ENCODE measurements around the gene CAMK2A. TPM values are rescaled to one million over a fixed set of nuclear protein-coding genes. Genes with fewer than 3 reads are reported as not detected.

Gene CAMK2A
- total and polyA plus RNA-seq, 9 donors: 0.12 to 1.3 (median 0.62) TPM

DNA sequence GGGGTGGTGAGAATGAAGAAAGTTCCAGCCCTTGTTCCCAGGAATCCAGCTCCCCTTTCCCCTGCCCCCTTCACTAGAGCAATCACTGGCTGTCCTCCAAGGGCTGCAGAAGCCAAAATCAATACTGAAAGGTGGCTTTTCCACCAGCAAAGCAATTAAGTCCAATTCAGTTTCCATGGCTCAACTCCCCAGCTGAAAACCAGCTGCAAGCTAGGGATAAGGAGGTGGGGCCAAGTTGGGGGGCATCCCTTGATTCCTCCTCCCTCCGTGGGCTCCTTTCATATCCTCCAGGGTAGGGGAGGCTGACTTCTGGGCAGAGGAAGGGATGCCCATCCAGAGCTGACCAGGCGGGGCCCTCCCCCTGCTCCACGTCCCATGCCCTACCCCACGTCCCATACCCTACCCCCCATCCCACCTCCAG lies 22.7 kb downstream of the CAMK2A start:
- no peaks in the 10 kb centered on the region for H3K36me3 ChIP-seq
- intact Hi-C loops (cut with DNase I): no loop called here
- H3K9me3 ChIP-seq: no peaks in the 10 kb centered on the region
- TF ChIP-seq, protein P1, sequence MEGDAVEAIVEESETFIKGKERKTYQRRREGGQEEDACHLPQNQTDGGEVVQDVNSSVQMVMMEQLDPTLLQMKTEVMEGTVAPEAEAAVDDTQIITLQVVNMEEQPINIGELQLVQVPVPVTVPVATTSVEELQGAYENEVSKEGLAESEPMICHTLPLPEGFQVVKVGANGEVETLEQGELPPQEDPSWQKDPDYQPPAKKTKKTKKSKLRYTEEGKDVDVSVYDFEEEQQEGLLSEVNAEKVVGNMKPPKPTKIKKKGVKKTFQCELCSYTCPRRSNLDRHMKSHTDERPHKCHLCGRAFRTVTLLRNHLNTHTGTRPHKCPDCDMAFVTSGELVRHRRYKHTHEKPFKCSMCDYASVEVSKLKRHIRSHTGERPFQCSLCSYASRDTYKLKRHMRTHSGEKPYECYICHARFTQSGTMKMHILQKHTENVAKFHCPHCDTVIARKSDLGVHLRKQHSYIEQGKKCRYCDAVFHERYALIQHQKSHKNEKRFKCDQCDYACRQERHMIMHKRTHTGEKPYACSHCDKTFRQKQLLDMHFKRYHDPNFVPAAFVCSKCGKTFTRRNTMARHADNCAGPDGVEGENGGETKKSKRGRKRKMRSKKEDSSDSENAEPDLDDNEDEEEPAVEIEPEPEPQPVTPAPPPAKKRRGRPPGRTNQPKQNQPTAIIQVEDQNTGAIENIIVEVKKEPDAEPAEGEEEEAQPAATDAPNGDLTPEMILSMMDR (IDR thresholded peaks at IDR 0.05): no peak
- TF ChIP-seq POLR2A (IDR thresholded peaks at IDR 0.05) (no peak), EP300 (IDR thresholded peaks at IDR 0.05) (no peak)
- 43 to 65% (median 59%) methylated on average over 4 of the region's 4 CpGs for WGBS, 3 donors
- no peak for DNase-seq
- peaks cover 16% of the 10 kb centered on the region for H3K4me1 ChIP-seq (ENCODE audit: insufficient read depth)
- no peak overlapping the region for H3K27ac ChIP-seq
- H3K4me3 ChIP-seq: no peak overlapping the region
- H3K27me3 ChIP-seq: no peaks in the 10 kb centered on the region

DNA sequence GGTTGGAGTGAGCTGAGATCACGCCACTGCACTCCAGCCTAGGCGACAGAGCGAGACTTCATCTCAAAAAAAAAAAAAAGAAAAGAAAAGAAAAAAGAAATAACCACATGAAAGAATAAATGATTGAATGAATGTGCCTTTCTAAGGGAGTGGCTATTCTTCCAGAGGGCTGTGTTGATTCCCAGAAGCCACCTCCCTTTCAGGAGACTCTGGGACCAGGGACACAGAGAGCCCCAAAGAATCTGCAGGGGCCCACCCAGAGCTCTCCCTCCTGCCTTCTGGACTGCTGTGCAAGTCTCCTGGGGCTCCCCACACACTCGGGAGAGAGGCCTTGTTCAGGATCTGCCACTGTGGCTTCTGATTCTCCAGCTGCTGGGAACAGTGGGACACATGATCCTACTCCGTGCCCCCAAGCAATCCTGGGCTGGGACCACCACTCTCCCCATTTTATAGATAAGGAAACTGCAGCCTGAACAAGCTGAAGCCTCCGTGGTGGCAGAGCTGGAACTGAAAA lies 23.6 kb downstream of the CAMK2A start:
- Histone ChIP-seq H3K4me3 (no peak overlapping the region), H3K27ac (no peak overlapping the region), H3K36me3 (no peaks in the 10 kb centered on the region), H3K4me1 (ENCODE audit: insufficient read depth) (peaks cover 16% of the 10 kb centered on the region), H3K9me3 (no peaks in the 10 kb centered on the region), H3K27me3 (no peaks in the 10 kb centered on the region)
- intact Hi-C loops (cut with DNase I): no loop called here
- DNase-seq: no peak
- TF ChIP-seq EP300 (IDR thresholded peaks at IDR 0.05) (no peak), POLR2A (IDR thresholded peaks at IDR 0.05) (no peak)
- TF ChIP-seq, protein P1 (IDR thresholded peaks at IDR 0.05): no peak
- WGBS, 3 donors: 78% methylated on average over 6 of the region's 6 CpGs

DNA sequence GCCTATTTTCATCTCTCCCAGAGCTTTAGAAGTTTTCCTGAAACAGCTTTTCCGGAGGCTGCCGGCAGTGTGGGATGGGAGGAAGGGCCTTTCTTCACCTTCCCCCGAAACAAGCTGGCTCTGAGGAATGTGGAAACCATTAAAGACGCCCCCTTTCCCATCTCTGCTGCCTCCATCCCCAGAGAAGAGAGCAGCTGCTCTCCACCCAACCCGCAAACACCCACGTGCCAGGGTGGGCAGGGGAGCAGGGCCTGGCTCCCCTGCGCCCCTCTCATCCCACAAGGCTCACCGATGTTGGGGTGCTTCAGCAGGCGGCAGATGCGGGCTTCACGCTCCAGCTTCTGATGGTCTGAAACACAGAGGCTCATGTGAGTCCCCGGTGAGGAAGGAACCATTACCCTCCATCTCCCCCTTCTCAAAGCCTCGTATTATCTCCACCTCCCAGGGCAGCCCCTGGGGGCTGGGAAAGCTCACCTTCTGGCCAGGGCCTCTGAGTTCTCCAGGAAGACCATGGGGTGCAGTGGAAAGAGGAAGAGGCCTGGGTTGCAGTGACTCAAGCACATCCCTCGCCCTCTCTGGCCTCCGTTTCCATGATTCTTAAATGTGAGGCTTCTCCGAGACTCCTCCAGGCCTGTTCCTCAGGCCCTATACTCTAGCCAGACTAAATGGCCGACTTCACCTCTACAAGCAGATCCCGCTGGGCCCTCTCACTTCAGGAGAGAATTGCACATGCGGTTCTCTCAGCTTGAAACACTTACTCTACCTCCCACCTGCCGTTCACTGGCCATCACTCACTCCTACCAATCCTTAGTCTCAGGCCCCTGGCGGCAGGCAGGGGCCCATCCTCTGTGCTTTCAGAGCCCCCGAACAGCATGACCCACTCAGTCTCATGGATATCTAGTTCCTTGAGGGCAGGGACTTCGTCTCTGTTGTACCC lies 24.6 kb downstream of the CAMK2A start:
- no peak for DNase-seq
- intact Hi-C loops (cut with DNase I): no loop called here

GRCh38 chr5:150263801-150264621 lies 25.6 kb downstream of the CAMK2A start:
- peak in 4 of 5 donors; percentile 53 to 61 (median 54) for DNase-seq
- Histone ChIP-seq H3K27me3 (no peaks in the 10 kb centered on the region), H3K36me3 (no peaks in the 10 kb centered on the region), H3K4me3 (no peak overlapping the region), H3K4me1 (ENCODE audit: insufficient read depth) (peaks cover 12% of the 10 kb centered on the region), H3K9me3 (no peaks in the 10 kb centered on the region), H3K27ac (no peak overlapping the region)
- intact Hi-C loops (cut with DNase I): no loop called here
- TF ChIP-seq, protein P1 (IDR thresholded peaks at IDR 0.05): no peak
- TF ChIP-seq EP300 (IDR thresholded peaks at IDR 0.05) (no peak), POLR2A (IDR thresholded peaks at IDR 0.05) (no peak)
- 20 to 33% (median 24%) methylated on average over 11 of the region's 11 CpGs for WGBS, 3 donors

More for the DNA sequence above, 24.6 kb downstream of the CAMK2A start:
- Histone ChIP-seq H3K27ac (no peak overlapping the region), H3K4me3 (no peak overlapping the region), H3K36me3 (no peaks in the 10 kb centered on the region), H3K9me3 (no peaks in the 10 kb centered on the region), H3K4me1 (ENCODE audit: insufficient read depth) (peaks cover 12% of the 10 kb centered on the region), H3K27me3 (no peaks in the 10 kb centered on the region)
- TF ChIP-seq EP300 (IDR thresholded peaks at IDR 0.05) (no peak), POLR2A (IDR thresholded peaks at IDR 0.05) (no peak)
- TF ChIP-seq, protein P1 (IDR thresholded peaks at IDR 0.05): no peak
- WGBS, 3 donors: 82 to 87% (median 83%) methylated on average over 23 of the region's 23 CpGs
